Upper lobe of left lung (tissue), 6 donors: ENCODE data around the gene NPTN. TPM values are rescaled to one million over a fixed set of nuclear protein-coding genes. Genes with fewer than 3 reads are reported as not detected.

ENCODE experiments used
- ATAC-seq, 2 donors: fragments of 200-7000 bp; cut with Tn5 transposase; one replicate each; pipeline ENCODE4 v1.9.1; 2022; ENCODE audit warnings: mild to moderate bottlenecking in 2 of 2, moderate library complexity in 2 of 2; ENCODE audit not compliant: low FRiP score in 2 of 2
- DNase-seq, 2 donors: peaks; one replicate each; pipeline ENCODE4 v3.0.0-alpha.2; 2019 to 2020
- H3K27ac ChIP-seq, 4 donors: fragments of 200-600 bp; sonication (generic); one replicate each; pipeline ENCODE4 v1.5.1; 2016 to 2019
- H3K27me3 ChIP-seq, 4 donors: fragments of 200-600 bp; sonication (generic); one replicate each; pipeline ENCODE4 v1.5.1; 2017 to 2019
- H3K36me3 ChIP-seq, 4 donors: fragments of 200-600 bp; sonication (generic); one replicate each; pipeline ENCODE4 v1.5.1; 2016 to 2019
- H3K4me1 ChIP-seq, 4 donors: fragments of 200-600 bp; sonication (generic); one replicate each; pipeline ENCODE4 v1.5.1; 2018 to 2019
- H3K4me3 ChIP-seq, 4 donors: fragments of 200-600 bp; sonication (generic); one replicate each; pipeline ENCODE4 v1.5.1; 2017 to 2019; ENCODE audit warnings: mild to moderate bottlenecking in 2 of 4, moderate library complexity in 1 of 4
- H3K9me3 ChIP-seq, 4 donors: fragments of 200-600 bp; sonication (generic); one replicate each; pipeline ENCODE4 v1.5.1; 2018 to 2019
- CTCF ChIP-seq, 6 experiments: fragments of 450-650 bp in 4 of 6; fragments of 200-600 bp in 2 of 6; sonication (generic) in 2 of 6; IDR thresholded peaks; one replicate each; pipeline ENCODE4 v1.5.1; 2016 to 2019; ENCODE audit warnings: antibody characterized with exemption in 6 of 6
- EP300 ChIP-seq, 4 donors: sonication (generic); formaldehyde crosslinking; IDR thresholded peaks; one replicate each; pipeline ENCODE4 v1.5.1; 2017; ENCODE audit warnings: antibody characterized with exemption in 4 of 4, control low read depth in 2 of 4
- POLR2A ChIP-seq, 4 donors: fragments of 450-650 bp; IDR thresholded peaks; one replicate each; pipeline ENCODE4 v1.5.1; 2016 to 2017; ENCODE audit warnings: antibody characterized with exemption in 4 of 4, mild to moderate bottlenecking in 2 of 4
- POLR2AphosphoS5 ChIP-seq, 2 donors: sonication (generic); formaldehyde crosslinking; IDR thresholded peaks; one replicate each; pipeline ENCODE4 v1.5.1; 2017; ENCODE audit warnings: antibody characterized with exemption in 2 of 2
- WGBS, 2 donors: methylation state at CpG; one replicate each; pipeline ENCODE4 v1.1.5; 2017 to 2018; 5-methylcytosine and 5-hydroxymethylcytosine counted together
- total RNA-seq, 6 donors: library from RNA; depleted of rRNA in 4 of 6; stranded (reverse); fragments of >200 nt in 4 of 6; gene quantifications; one replicate each; pipeline versions ENCODE4 v1.1.0 to v1.2.1, GENCODE V29; 2016 to 2021
- donor health status: DM: no; HTN: no; CAD: no; lungs with moderate emphysema.
- donor health status: DM: no; HTN: yes; CAD: no; lungs with severe emphysema.

Gene NPTN
- total RNA-seq, 6 donors from 2014 or later, result 70.2 to 151 (median 108) TPM

GRCh38 chr15:73599934-73600333, 33.3 kb downstream of the NPTN start:
- TF ChIP-seq POLR2A (IDR thresholded peaks at IDR 0.05) (no peak), POLR2AphosphoS5 (IDR thresholded peaks at IDR 0.05) (no peak), CTCF (IDR thresholded peaks at IDR 0.05) (no peak), EP300 (IDR thresholded peaks at IDR 0.05) (no peak)
- no peak for DNase-seq
- Histone ChIP-seq H3K4me3 (no peak overlapping the region), H3K27me3 (no peaks in the 10 kb centered on the region), H3K36me3 (peaks cover 0 to 4% (median 0%) of the 10 kb centered on the region in 4 donors), H3K4me1 (peaks cover 46 to 80% (median 66%) of the 10 kb centered on the region in 4 donors), H3K27ac (peak overlapping the region in 1 of 4 donors; percentile 11), H3K9me3 (no peaks in the 10 kb centered on the region)
- no peak for ATAC-seq
- 71 to 83% methylated on average over 1 of the region's 1 CpG for WGBS, 2 donors

GRCh38 chr15:73598530-73599160, 34.5 kb downstream of the NPTN start:
- Histone ChIP-seq H3K9me3 (no peaks in the 10 kb centered on the region), H3K36me3 (peaks cover 0 to 4% (median 0%) of the 10 kb centered on the region in 4 donors), H3K4me1 (peaks cover 55 to 89% (median 73%) of the 10 kb centered on the region in 4 donors), H3K27ac (no peak overlapping the region), H3K4me3 (no peak overlapping the region), H3K27me3 (no peaks in the 10 kb centered on the region)
- no peak for TF ChIP-seq CTCF (IDR thresholded peaks at IDR 0.05)
- TF ChIP-seq POLR2AphosphoS5 (IDR thresholded peaks at IDR 0.05), result no peak
- no peak for TF ChIP-seq POLR2A (IDR thresholded peaks at IDR 0.05)
- no peak for TF ChIP-seq EP300 (IDR thresholded peaks at IDR 0.05)
- ATAC-seq (peak in 1 of 2 donors; percentile 23), DNase-seq (no peak)
- 64 to 70% methylated on average over 3 of the region's 3 CpGs for WGBS, 2 donors

- Histone ChIP-seq H3K4me3 (no peak overlapping the region), H3K27me3 (no peaks in the 10 kb centered on the region), H3K36me3 (peaks cover 0 to 4% (median 0%) of the 10 kb centered on the region in 4 donors), H3K4me1 (peaks cover 44 to 81% (median 67%) of the 10 kb centered on the region in 4 donors), H3K9me3 (no peaks in the 10 kb centered on the region), H3K27ac (no peak overlapping the region)
- DNase-seq (peak in 1 of 2 donors; percentile 22), ATAC-seq (no peak)
- TF ChIP-seq POLR2AphosphoS5 (IDR thresholded peaks at IDR 0.05), result no peak
- no peak for TF ChIP-seq EP300 (IDR thresholded peaks at IDR 0.05)
- TF ChIP-seq POLR2A (IDR thresholded peaks at IDR 0.05), result no peak
- no peak for TF ChIP-seq CTCF (IDR thresholded peaks at IDR 0.05)
- WGBS, 2 donors, result 93 to 95% methylated on average over 21 of the region's 21 CpGs
These were observed 36.1 kb downstream of the NPTN start for GRCh38 chr15:73597036-73597638.

DNA sequence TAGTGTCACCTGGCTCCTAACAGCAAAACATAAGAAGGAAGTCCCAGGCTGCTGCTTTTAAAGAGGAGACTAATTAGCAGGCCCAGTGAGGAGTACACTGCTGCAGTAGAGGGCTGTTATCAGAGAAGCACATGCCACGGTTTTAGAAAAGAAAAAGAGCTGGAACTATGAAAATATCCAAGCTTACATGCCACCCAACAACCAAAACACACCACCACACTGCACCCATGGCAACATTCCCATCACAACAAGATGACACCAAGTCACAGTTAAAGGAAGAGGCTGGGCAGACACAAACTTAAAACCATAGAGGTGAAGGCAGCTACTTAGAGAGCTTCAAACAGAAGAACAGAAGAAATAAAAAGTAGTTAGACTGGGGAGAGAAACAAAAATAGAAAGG, 37.0 kb downstream of the NPTN start:
- 25 to 40% methylated on average over 1 of the region's 1 CpG for WGBS, 2 donors
- ATAC-seq, result no peak
- DNase-seq, result no peak
- TF ChIP-seq POLR2A (IDR thresholded peaks at IDR 0.05) (no peak), EP300 (IDR thresholded peaks at IDR 0.05) (no peak)
- no peaks in the 10 kb centered on the region for H3K27me3 ChIP-seq
- H3K9me3 ChIP-seq, result no peaks in the 10 kb centered on the region
- H3K4me1 ChIP-seq, result peaks cover 34 to 71% (median 57%) of the 10 kb centered on the region in 4 donors
- H3K36me3 ChIP-seq, result peaks cover 0 to 8% (median 4%) of the 10 kb centered on the region in 4 donors
- H3K27ac ChIP-seq, result no peak overlapping the region
- H3K4me3 ChIP-seq, result no peak overlapping the region

GRCh38 chr15:73594109-73594508, 39.1 kb downstream of the NPTN start:
- ATAC-seq, result no peak

More at GRCh38 chr15:73594109-73594508, 39.1 kb downstream of the NPTN start:
- Histone ChIP-seq H3K9me3 (no peaks in the 10 kb centered on the region), H3K27me3 (no peaks in the 10 kb centered on the region), H3K27ac (no peak overlapping the region), H3K36me3 (peaks cover 3 to 26% (median 5%) of the 10 kb centered on the region in 4 donors), H3K4me1 (peaks cover 26 to 53% (median 40%) of the 10 kb centered on the region in 4 donors), H3K4me3 (no peak overlapping the region)
- DNase-seq, result no peak
- TF ChIP-seq EP300 (IDR thresholded peaks at IDR 0.05) (no peak), CTCF (IDR thresholded peaks at IDR 0.05) (no peak), POLR2AphosphoS5 (IDR thresholded peaks at IDR 0.05) (no peak), POLR2A (IDR thresholded peaks at IDR 0.05) (no peak)
- WGBS, 2 donors, result 76 to 80% methylated on average over 2 of the region's 2 CpGs
